HepG2 (cell line): ENCODE results near the gene FABP6. TPM values are rescaled to one million over a fixed set of nuclear protein-coding genes. Genes with fewer than 3 reads are reported as not detected.

Experiments
- ATAC-seq: fragments of 200-7000 bp; cut with Tn5 transposase; 3 replicates; pipeline ENCODE4 v1.9.1; 2020; ENCODE audit warnings: mild to moderate bottlenecking, moderate library complexity
- BruUV-seq: library from RNA; stranded (reverse); fragments of 400-500 nt; replicated peaks from 2 replicates; lab custom pipeline; 2021; lab: Mats Ljungman, UMichigan
- CTCF ChIA-PET: fragments of 300-600 bp; formaldehyde crosslinking; extraction: SDS; loops from one replicate; lab custom pipeline; 2021; ENCODE audit warnings: low total read pairs, inconsistent platforms, low intra/inter-chr PET ratio; lab: Yijun Ruan, JAX
- POLR2A ChIA-PET: fragments of 350-600 bp; sonication (Branson Sonifier 250); formaldehyde crosslinking; loops from one replicate; lab custom pipeline; 2020; ENCODE audit warnings: antibody characterized with exemption, inconsistent platforms; lab: Yijun Ruan, JAX
- DNase-seq: peaks from one replicate; pipeline ENCODE4 v3.0.0-alpha.2; 2015; ENCODE audit warnings: low spot score
- FAIRE-seq: peaks from 3 replicates; lab custom pipeline; 2011; peaks lifted over from hg19 to GRCh38; lab: Jason Lieb, UNC
- H2AFZ ChIP-seq: one replicate; pipeline ENCODE4 v1.6.1; 2011; ENCODE audit warnings: low read length, inconsistent platforms
- H3K27ac ChIP-seq: fragments of 300-600 bp; 3 replicates; pipeline ENCODE4 v1.8.0; 2011; ENCODE audit warnings: mixed run types, mild to moderate bottlenecking, mixed read lengths, low read length, inconsistent platforms; ENCODE audit not compliant: insufficient read depth; ENCODE audit errors: extremely low read length
- H3K27me3 ChIP-seq, 2 experiments: fragments of 200-600 bp in 1 of 2; 2 replicates in 1 of 2; 3 replicates in 1 of 2; pipeline versions ENCODE4 v1.6.0 to v1.8.0; 2011; ENCODE audit warnings: low read length in 2 of 2, mild to moderate bottlenecking in 2 of 2, moderate library complexity in 2 of 2, inconsistent platforms in 1 of 2; ENCODE audit not compliant: insufficient read depth in 2 of 2, control insufficient read depth in 1 of 2
- H3K36me3 ChIP-seq, 2 experiments: fragments of 200-600 bp in 1 of 2; replicated peaks in 1 of 2; 2 replicates in 1 of 2; 3 replicates in 1 of 2; pipeline versions ENCODE4 v1.5.1 to v1.8.0; 2011; ENCODE audit warnings: low read length in 2 of 2, inconsistent platforms in 1 of 2; ENCODE audit not compliant: insufficient read depth in 2 of 2, control insufficient read depth in 1 of 2
- H3K4me1 ChIP-seq: 2 replicates; pipeline ENCODE4 v1.5.1; 2012; ENCODE audit warnings: low read length, inconsistent platforms; ENCODE audit not compliant: insufficient read depth
- H3K4me2 ChIP-seq: 2 replicates; pipeline ENCODE4 v1.6.0; 2011; ENCODE audit warnings: low read depth, low read length, inconsistent platforms
- H3K4me3 ChIP-seq, 3 experiments: fragments of 200-600 bp in 1 of 3; sonication (generic), shearing (Covaris generic) in 1 of 3; replicated peaks in 1 of 3; 2 replicates each; pipeline ENCODE4 v1.5.1; 2011 to 2016; ENCODE audit warnings: low read length in 3 of 3, inconsistent platforms in 2 of 3, low read depth in 2 of 3, mild to moderate bottlenecking in 2 of 3, control low read depth in 1 of 3, mixed read lengths in 1 of 3; ENCODE audit not compliant: insufficient read depth in 1 of 3
- H3K79me2 ChIP-seq: one replicate; pipeline ENCODE4 v1.6.1; 2011; ENCODE audit warnings: low read length, inconsistent platforms; ENCODE audit not compliant: insufficient read depth
- H3K9ac ChIP-seq: 2 replicates; pipeline ENCODE4 v1.6.0; 2011; ENCODE audit warnings: mild to moderate bottlenecking, low read depth, low read length, inconsistent platforms; ENCODE audit not compliant: insufficient read depth
- H3K9me3 ChIP-seq: 2 replicates; pipeline ENCODE4 v1.5.1; 2012; ENCODE audit warnings: mild to moderate bottlenecking, low read length
- H4K20me1 ChIP-seq: 2 replicates; pipeline ENCODE4 v1.6.0; 2011; ENCODE audit warnings: inconsistent platforms, mild to moderate bottlenecking, low read length, moderate library complexity; ENCODE audit not compliant: insufficient read depth
- AKNA ChIP-seq: sonication (generic); formaldehyde crosslinking; IDR thresholded peaks from 2 replicates; pipeline ENCODE4 v1.4.0; 2020; ENCODE audit warnings: missing genetic modification reagents, borderline replicate concordance
- ATF6 ChIP-seq: sonication (generic); formaldehyde crosslinking; conservative IDR thresholded peaks from 2 replicates; pipeline ENCODE4 v1.4.0; 2020; ENCODE audit warnings: missing genetic modification reagents
- NFIB ChIP-seq: sonication (generic); formaldehyde crosslinking; IDR thresholded peaks from 2 replicates; pipeline ENCODE4 v1.9.0; 2021; ENCODE audit warnings: missing genetic modification reagents, mild to moderate bottlenecking, borderline replicate concordance
- ZNF720 ChIP-seq: sonication (generic); formaldehyde crosslinking; IDR thresholded peaks from 2 replicates; pipeline ENCODE4 v1.4.0; 2020; ENCODE audit warnings: missing genetic modification reagents
- WGBS: methylation state at CpG from one replicate; pipeline ENCODE4 v1.1.6; 2017; ENCODE audit warnings: low lambda C conversion rate; 5-methylcytosine and 5-hydroxymethylcytosine counted together
- in situ Hi-C: cut with HindIII; loops from 2 replicates; pipeline ENCODE4 v1.10.0; 2017; ENCODE audit warnings: low pct_unique_long_range_greater_than_20kb; ENCODE audit not compliant: extremely low pct_ligation_motif_present
- intact Hi-C: fragments of 100-400 bp; cut with micrococcal nuclease; formaldehyde crosslinking; loops from one replicate; pipeline ENCODE4 v1.10.0; 2022; ENCODE audit not compliant: unreplicated experiment
- polyA plus RNA-seq, 8 experiments: library from polyadenylated mRNA; depleted of rRNA in 3 of 8; stranded (reverse) in 7 of 8; unstranded in 1 of 8; fragments of >200 nt; fragmentation: Illumina TruSeq in 4 of 8; extraction: Trizol in 4 of 8; gene quantifications; 2 replicates each; pipeline versions ENCODE4 v1.2.1 to v1.2.3, GENCODE V29; 2011 to 2016; ENCODE audit warnings: low read depth in 4 of 8, missing spikeins in 1 of 8, mixed read lengths in 1 of 8; ENCODE audit not compliant: insufficient read depth in 1 of 8
- total RNA-seq, 5 experiments: library from RNA; depleted of rRNA; stranded (reverse); fragments of >200 nt; fragmentation: Illumina TruSeq; extraction: Trizol; gene quantifications; 2 replicates each; pipeline ENCODE4 v1.2.3, GENCODE V29; 2016; ENCODE audit warnings: low read depth in 1 of 5

Gene FABP6
- total and polyA plus RNA-seq, 2 of the 13 experiments (the other 11 are each of a cell fraction or from before 2014, with no cell fraction given): 0.13 TPM; not detected in 1

GRCh38 chr5:160185626-160186360 is 43.5 kb upstream of the FABP6 start:
- no peak for ATAC-seq
- TF ChIP-seq NFIB (CRISPR knock-in tag) (no peak), ZNF720 (CRISPR knock-in tag) (no peak), ATF6 (CRISPR knock-in tag) (no peak), AKNA (CRISPR knock-in tag) (no peak)
- TF ChIP-seq, all 625 proteins: peak for 0
- Histone ChIP-seq H3K36me3 (no peaks in the 10 kb centered on the region), H3K4me3 (no peak overlapping the region), H3K4me2 (no peak overlapping the region), H3K79me2 (no peaks in the 10 kb centered on the region), H3K4me1 (no peaks in the 10 kb centered on the region), H3K27me3 (peaks cover 0 to 1% of the 10 kb centered on the region in 2 experiments; a peak in 2 of 5 replicates), H3K9me3 (no peaks in the 10 kb centered on the region), H3K27ac (no peak overlapping the region), H2AFZ (no peak overlapping the region), H4K20me1 (no peaks in the 10 kb centered on the region), H3K9ac (no peak overlapping the region)
- DNase-seq (no peak), FAIRE-seq (no peak)
- ChIA-PET POLR2A (no interaction called here), CTCF (no interaction called here)
- no TSS peak for BruUV-seq
- 23% methylated on average over 3 of the region's 3 CpGs for WGBS
- intact Hi-C loops: no loop called here
- in situ Hi-C loops: no loop called here
